Chondrocyte (in vitro differentiated cells): ENCODE data around the gene RAB37. TPM values are rescaled to one million over a fixed set of nuclear protein-coding genes. Genes with fewer than 3 reads are reported as not detected.

Experiments used
- DNase-seq: peaks from one replicate; pipeline ENCODE4 v3.0.0; 2021; ENCODE audit warnings: mixed read lengths, low spot score
- H3K27ac Mint-ChIP-seq: one replicate; pipeline ENCODE4 v1.8.0; 2021; ENCODE audit warnings: mild to moderate bottlenecking, moderate library complexity, mixed read lengths; ENCODE audit not compliant: unreplicated experiment
- H3K27me3 Mint-ChIP-seq: 2 replicates; pipeline ENCODE4 v1.8.0; 2021; ENCODE audit warnings: low read depth, mixed read lengths
- H3K36me3 Mint-ChIP-seq: 2 replicates; pipeline ENCODE4 v1.8.0; 2021; ENCODE audit warnings: low read depth, mixed read lengths
- H3K4me1 Mint-ChIP-seq: 2 replicates; pipeline ENCODE4 v1.8.0; 2021; ENCODE audit warnings: low read depth, mild to moderate bottlenecking, mixed read lengths
- H3K4me3 Mint-ChIP-seq: one replicate; pipeline ENCODE4 v1.8.0; 2021; ENCODE audit warnings: mild to moderate bottlenecking, moderate library complexity, mixed read lengths; ENCODE audit not compliant: unreplicated experiment
- H3K9me3 Mint-ChIP-seq: 2 replicates; pipeline ENCODE4 v1.8.0; 2021; ENCODE audit warnings: low read depth, mixed read lengths
- total RNA-seq: library from RNA; stranded (reverse); gene quantifications from 3 replicates; pipeline ENCODE4 v1.2.1, GENCODE V29; 2021
- TF ChIP-seq, protein P1 (sequence below): fragments of 200-600 bp; sonication (generic); IDR thresholded peaks from 2 replicates; pipeline ENCODE4 v1.5.0; 2021; ENCODE audit warnings: antibody characterized with exemption, mild to moderate bottlenecking, moderate library complexity

Gene RAB37
- total RNA-seq, 1 donor from 2014 or later, result 0.15 TPM

DNA sequence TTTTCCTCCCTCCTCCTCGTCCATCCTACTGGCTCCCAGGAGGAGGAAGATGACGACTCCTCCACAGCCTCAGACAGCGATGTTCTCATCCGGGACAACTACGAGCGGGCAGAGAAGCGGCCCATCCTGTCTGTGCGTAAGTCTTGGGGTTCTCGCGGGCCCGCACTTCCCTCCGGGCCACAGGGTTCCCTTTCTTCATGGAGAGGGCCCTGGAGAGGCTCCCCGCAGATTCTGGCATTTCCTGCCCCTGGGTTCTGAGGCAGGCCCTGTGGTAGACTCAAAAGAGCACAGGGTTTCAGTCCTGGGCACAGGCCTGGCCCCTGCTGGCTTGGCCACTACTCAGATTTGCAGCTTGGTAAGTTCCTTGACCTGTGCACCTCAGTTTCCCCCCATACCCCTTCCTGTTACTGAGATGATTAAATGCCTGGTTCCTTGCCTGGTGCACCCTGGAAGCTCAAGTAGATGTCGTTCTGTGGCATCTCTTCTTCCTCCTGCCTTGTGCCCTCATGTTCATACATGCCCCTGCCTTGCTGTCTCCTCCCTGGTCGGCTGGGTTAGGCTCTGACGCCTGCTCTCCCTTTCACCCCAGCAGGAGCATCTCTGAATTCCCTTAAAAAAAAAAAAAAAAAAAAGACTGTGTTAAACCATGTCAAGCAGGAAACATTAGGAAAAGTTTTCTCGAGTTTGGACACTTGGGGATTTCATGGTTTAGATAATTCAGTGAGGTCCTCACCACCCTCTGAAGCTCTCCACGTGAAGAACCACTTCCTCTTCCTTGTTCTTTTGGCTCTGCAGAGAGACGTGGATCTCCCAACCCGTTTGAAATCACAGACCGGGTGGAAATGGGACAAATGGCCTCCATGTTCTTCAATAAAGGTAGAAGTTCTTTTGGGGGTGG is 53.4 kb downstream of the RAB37 start:
- H3K36me3 Mint-ChIP-seq, result peaks cover 26% of the 10 kb centered on the region
- H3K27ac Mint-ChIP-seq, result no peak overlapping the region
- H3K9me3 Mint-ChIP-seq, result no peaks in the 10 kb centered on the region
- TF ChIP-seq, protein P1, sequence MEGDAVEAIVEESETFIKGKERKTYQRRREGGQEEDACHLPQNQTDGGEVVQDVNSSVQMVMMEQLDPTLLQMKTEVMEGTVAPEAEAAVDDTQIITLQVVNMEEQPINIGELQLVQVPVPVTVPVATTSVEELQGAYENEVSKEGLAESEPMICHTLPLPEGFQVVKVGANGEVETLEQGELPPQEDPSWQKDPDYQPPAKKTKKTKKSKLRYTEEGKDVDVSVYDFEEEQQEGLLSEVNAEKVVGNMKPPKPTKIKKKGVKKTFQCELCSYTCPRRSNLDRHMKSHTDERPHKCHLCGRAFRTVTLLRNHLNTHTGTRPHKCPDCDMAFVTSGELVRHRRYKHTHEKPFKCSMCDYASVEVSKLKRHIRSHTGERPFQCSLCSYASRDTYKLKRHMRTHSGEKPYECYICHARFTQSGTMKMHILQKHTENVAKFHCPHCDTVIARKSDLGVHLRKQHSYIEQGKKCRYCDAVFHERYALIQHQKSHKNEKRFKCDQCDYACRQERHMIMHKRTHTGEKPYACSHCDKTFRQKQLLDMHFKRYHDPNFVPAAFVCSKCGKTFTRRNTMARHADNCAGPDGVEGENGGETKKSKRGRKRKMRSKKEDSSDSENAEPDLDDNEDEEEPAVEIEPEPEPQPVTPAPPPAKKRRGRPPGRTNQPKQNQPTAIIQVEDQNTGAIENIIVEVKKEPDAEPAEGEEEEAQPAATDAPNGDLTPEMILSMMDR, result no peak
- H3K4me1 Mint-ChIP-seq, result no peaks in the 10 kb centered on the region
- H3K4me3 Mint-ChIP-seq, result no peak overlapping the region
- H3K27me3 Mint-ChIP-seq, result no peaks in the 10 kb centered on the region
- no peak for DNase-seq

DNA sequence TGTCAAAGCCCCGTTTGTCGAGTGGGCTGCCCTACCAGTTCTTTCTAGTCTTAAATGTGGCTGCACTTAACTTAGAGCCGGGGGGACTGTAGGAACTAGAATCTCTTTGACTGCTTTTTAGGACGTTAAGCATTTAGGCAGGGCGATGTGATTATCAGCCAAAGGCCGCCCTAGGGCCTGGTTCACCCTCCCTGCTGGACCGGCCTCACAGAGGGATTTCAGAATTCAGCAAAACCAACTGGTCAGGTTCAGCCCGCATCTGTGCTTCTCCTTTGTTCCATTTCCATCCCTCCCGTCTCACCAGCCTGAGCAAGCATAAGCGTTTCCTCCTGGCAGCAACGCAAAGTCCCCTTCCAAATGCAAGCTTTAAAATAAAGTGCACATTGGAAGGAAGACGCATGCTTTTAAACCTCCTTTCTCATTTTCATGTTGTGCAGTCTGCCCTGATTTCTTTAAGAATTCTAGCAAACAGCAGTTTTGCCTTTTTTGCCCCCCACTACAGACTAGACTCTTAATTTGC is 55.6 kb downstream of the RAB37 start:
- H3K27ac Mint-ChIP-seq, result no peak overlapping the region
- H3K4me3 Mint-ChIP-seq, result no peak overlapping the region
- TF ChIP-seq, protein P1, result no peak
- H3K27me3 Mint-ChIP-seq, result no peaks in the 10 kb centered on the region
- no peaks in the 10 kb centered on the region for H3K9me3 Mint-ChIP-seq
- no peak for DNase-seq
- no peaks in the 10 kb centered on the region for H3K4me1 Mint-ChIP-seq
- H3K36me3 Mint-ChIP-seq, result peaks cover 30% of the 10 kb centered on the region

DNA sequence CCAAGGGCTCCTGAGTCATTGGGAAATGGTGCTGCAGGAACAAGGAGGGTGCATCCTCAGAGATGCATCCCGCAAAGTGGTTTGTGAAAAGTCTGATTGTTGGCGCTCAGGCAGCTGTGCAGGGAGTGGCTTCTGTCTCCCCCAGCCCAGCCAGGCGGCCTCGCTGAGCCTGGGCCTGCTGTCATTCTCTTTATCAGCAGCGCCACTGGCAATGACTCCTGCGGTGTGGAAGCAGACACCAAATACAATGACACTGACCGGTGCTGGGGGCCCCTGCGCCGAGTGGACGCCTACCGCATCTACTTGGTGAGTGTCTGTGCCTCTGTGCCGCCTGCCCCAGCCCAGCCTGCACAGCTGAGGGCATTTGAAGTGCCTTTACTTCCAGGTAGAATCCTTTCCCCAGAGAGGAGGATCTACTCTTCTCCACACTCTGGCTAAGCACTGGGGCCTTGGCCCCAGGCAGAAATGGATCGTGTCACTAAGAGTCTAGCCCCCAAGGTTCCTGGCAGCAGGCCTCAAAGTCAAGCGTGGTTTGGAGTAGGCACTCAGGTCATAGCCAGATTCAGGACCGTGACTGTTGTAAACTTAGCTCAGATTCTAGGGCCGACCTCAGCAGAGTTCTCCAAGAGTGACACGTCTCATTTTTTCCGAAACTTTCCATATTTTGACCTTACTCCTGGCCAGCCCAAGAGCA is 58.4 kb downstream of the RAB37 start:
- TF ChIP-seq, protein P1, result no peak
- Mint-ChIP-seq H3K27me3 (no peaks in the 10 kb centered on the region), H3K4me3 (no peak overlapping the region), H3K9me3 (no peaks in the 10 kb centered on the region), H3K27ac (no peak overlapping the region), H3K4me1 (no peaks in the 10 kb centered on the region), H3K36me3 (peaks cover 38% of the 10 kb centered on the region)
- no peak for DNase-seq

DNA sequence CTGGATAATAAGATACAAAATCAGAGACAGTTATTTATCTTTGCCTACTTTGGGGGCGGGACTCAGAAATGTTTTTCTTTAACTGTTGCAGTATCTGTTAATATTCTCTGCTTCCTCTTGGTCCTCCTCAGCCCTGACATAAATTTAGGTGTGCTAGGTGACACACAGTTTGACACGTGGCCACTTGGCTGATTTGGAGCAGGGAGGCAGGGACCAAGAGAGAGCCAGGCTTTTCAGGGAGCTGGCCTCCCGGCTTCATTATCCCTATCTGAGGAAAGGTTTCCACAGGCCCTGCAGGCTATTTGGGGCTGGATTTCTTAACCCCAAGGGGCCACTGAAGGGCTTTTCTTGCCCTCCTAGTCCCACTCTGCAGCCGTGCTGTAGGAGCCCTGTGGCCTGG is 59.2 kb downstream of the RAB37 start:
- H3K27ac Mint-ChIP-seq, result no peak overlapping the region
- H3K27me3 Mint-ChIP-seq, result no peaks in the 10 kb centered on the region
- no peaks in the 10 kb centered on the region for H3K4me1 Mint-ChIP-seq
- H3K9me3 Mint-ChIP-seq, result no peaks in the 10 kb centered on the region
- TF ChIP-seq, protein P1, result no peak
- DNase-seq, result no peak
- H3K36me3 Mint-ChIP-seq, result peaks cover 42% of the 10 kb centered on the region
- H3K4me3 Mint-ChIP-seq, result no peak overlapping the region

DNA sequence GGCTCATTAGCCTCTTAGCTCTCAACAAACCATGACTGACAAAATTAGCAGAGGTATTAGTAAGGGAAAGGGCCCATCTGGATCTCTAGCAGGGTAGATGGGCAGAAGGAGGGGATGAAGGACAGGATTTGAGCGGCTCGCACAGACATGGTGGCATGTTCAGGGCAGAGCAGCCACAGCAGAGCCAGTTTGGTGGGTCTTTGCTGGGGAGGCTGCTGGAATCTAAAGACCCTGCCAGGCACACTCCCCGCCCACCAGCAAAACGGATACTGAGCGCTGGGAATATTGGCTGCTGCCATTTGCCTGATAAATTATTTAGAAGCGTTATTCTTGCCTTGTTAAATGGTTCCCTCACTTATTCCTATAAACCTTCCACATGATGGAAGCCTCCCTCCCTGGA is 59.8 kb downstream of the RAB37 start:
- no peaks in the 10 kb centered on the region for H3K4me1 Mint-ChIP-seq
- no peak for DNase-seq
- no peaks in the 10 kb centered on the region for H3K9me3 Mint-ChIP-seq
- TF ChIP-seq, protein P1, result no peak
- no peak overlapping the region for H3K4me3 Mint-ChIP-seq
- no peak overlapping the region for H3K27ac Mint-ChIP-seq
- H3K27me3 Mint-ChIP-seq, result no peaks in the 10 kb centered on the region
- H3K36me3 Mint-ChIP-seq, result peaks cover 39% of the 10 kb centered on the region
